Large intestine (tissue), 3 donors: ENCODE data around the gene CDC5L. TPM values are rescaled to one million over a fixed set of nuclear protein-coding genes. Genes with fewer than 3 reads are reported as not detected.

Experiments used
- DNase-seq, 2 donors: peaks; one replicate each; pipeline versions ENCODE4 v3.0.0 to v3.0.0-alpha.2; 2013
- H3K27ac ChIP-seq: one replicate; pipeline ENCODE4 v1.5.1; 2013; ENCODE audit warnings: low read length
- H3K27me3 ChIP-seq: 2 replicates; pipeline ENCODE4 v1.6.1; 2013; ENCODE audit warnings: low read length; ENCODE audit not compliant: control insufficient read depth, insufficient read depth
- H3K36me3 ChIP-seq: 2 replicates; pipeline ENCODE4 v1.6.1; 2013; ENCODE audit warnings: low read length; ENCODE audit not compliant: control insufficient read depth, insufficient read depth
- H3K4me1 ChIP-seq: one replicate; pipeline ENCODE4 v1.6.1; 2013; ENCODE audit warnings: low read length; ENCODE audit not compliant: control insufficient read depth, insufficient read depth
- H3K4me3 ChIP-seq: one replicate; pipeline ENCODE4 v1.5.1; 2013; ENCODE audit warnings: low read length
- H3K9me3 ChIP-seq: one replicate; pipeline ENCODE4 v1.6.1; 2013; ENCODE audit warnings: mild to moderate bottlenecking, low read depth, low read length, moderate library complexity; ENCODE audit not compliant: control insufficient read depth
- WGBS: methylation state at CpG from one replicate; pipeline ENCODE4 v1.1.5; 2013; ENCODE audit warnings: low lambda C conversion rate; ENCODE audit not compliant: insufficient coverage; 5-methylcytosine and 5-hydroxymethylcytosine counted together
- polyA plus RNA-seq: library from polyadenylated mRNA; unstranded; fragments of 120-200 nt; gene quantifications from one replicate; pipeline ENCODE4 v1.2.1, GENCODE V29; 2013

The CDC5L gene
- polyA plus RNA-seq, 1 donor, result 21.2 TPM

DNA sequence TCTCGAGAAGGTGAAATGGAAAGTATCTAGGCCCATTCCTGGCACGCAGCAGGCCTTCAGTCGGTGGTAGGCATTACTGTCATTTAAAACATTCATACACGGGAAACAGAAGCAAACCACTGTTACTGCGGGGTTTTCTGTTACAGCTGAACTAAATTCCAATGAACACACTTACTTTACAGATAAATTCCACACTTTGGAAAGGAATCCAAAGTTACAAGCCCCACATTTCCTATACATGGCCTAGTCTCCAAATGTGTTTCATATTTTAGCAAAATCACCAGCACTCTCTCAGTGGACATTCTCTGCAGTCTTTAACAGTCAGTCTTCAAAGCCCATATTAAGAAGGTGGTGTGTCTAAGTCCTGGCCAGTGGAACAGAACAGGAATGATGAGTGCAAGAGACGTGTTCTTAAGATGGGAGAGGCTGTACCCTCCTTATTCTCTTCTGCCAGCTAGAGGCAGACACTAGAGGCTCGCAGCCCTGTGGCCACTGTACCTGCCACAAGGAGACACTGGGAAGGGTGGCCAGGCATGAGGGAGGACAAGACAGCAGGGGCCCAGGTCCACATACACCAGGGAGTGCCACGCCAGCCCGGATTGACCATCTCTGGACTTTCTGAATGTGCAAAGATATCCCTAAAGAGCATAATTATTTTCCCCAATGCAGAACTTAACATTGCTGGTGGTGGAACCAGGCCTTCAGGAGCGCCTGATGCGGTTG is 76.4 kb downstream of the CDC5L start:
- Histone ChIP-seq H3K27me3 (no peaks in the 10 kb centered on the region), H3K27ac (no peak overlapping the region), H3K36me3 (no peaks in the 10 kb centered on the region), H3K9me3 (no peaks in the 10 kb centered on the region), H3K4me1 (no peaks in the 10 kb centered on the region), H3K4me3 (no peak overlapping the region)
- 100% methylated on average over 2 of the region's 11 CpGs for WGBS
- DNase-seq, result no peak

DNA sequence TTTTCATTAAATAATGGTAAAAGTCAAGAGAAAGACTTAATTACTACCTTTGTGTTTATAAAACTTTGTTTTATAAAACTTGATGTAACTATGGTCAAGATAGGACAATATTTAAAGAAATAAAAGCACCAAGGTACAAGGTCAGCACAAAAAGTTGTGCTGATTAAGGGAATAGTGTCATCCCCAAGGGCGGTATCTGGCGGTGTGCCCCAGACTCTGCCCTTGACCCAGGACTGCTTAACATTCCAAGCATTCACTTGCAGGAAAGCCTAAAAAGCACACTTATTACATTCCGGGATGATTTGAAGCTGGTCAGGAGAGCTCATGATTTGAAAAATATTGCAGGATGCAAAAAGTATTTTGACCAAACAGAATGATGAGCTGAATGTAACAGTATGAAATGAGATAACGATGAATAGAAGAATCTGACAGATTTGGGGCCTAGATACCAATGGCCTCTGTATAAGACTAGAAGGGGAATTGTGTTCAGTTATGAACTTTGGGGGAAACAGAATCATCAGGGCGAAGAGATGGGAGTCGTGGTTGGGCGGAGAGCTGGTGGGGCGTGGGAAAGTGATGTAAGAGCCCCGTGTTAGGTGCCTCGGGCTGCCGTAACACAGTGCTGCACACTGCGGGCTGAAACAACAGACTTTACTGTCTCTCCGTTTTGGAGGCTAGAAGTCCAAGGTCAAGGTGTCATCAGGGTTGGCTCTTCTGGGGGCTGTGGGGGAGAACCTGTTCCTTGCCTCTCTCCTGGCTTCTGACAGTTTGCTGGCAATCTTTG is 77.2 kb downstream of the CDC5L start:
- no peak for DNase-seq
- Histone ChIP-seq H3K27me3 (no peaks in the 10 kb centered on the region), H3K9me3 (no peaks in the 10 kb centered on the region), H3K4me1 (no peaks in the 10 kb centered on the region), H3K36me3 (no peaks in the 10 kb centered on the region), H3K4me3 (no peak overlapping the region), H3K27ac (no peak overlapping the region)
- WGBS, result 100% methylated on average over 1 of the region's 13 CpGs

DNA sequence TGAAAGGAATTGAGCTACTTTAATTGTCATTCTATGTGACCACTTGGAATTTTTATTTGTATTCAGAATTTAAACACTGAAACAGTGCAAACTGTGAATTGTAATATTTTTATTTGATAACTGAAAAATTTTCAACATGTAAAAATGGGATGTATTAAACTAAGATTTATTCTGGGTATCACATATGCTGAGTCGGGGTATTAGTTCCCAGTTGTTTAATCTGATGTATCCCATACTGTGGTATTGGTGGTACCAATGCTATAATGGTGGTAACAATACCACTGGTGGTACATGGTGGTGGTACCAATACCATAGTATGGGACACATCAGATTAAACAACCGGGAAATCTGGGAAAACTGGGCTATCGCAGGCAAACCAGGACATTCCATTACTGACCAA is 79.4 kb downstream of the CDC5L start:
- Histone ChIP-seq H3K36me3 (no peaks in the 10 kb centered on the region), H3K4me1 (no peaks in the 10 kb centered on the region), H3K9me3 (no peaks in the 10 kb centered on the region), H3K4me3 (no peak overlapping the region), H3K27ac (no peak overlapping the region), H3K27me3 (no peaks in the 10 kb centered on the region)
- no peak for DNase-seq
- no CpG with 5 or more reads among the region's 3 CpGs for WGBS

DNA sequence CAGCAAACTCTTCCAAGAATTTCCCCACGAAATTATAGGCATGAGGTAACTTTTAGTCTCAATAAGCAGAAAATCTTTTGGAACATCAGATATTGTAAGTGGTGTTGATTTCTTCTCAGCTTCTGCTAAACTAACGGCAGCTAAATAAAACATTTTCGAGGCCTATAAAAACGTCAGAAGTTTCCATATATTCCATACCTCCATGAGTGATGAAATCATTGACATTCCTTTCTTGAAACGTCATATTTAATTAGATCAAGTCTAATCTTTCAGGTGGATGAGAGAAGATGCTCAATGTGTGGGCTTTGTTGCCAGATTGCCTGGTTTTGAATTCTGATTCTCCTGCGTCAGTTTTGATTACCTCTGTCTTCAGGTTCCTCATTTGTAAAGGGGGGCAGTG is 81.3 kb downstream of the CDC5L start:
- Histone ChIP-seq H3K27me3 (no peaks in the 10 kb centered on the region), H3K27ac (no peak overlapping the region), H3K4me1 (no peaks in the 10 kb centered on the region), H3K4me3 (no peak overlapping the region), H3K36me3 (no peaks in the 10 kb centered on the region), H3K9me3 (no peaks in the 10 kb centered on the region)
- 90% methylated on average over 5 of the region's 6 CpGs for WGBS
- DNase-seq, result no peak

DNA sequence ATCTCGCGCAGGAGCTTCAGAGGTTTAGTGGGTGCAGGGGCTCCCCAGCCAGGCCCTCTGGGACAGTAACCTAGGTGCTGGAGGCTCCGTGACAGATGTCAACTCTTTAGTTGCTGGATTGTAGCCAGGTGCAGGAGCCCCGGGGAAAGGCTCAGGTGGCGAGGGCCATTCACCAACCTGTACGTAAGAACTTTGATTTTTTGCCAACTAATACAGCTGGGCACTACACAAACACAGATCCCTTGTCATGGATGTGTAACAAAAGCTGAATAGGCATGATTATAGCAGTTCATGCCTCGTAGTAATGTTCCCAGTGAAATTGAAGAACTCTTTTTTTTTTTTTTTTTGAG is 82.6 kb downstream of the CDC5L start:
- H3K4me1 ChIP-seq, result peaks cover 4% of the 10 kb centered on the region
- WGBS, result no CpG with 5 or more reads among the region's 7 CpGs
- H3K36me3 ChIP-seq, result no peaks in the 10 kb centered on the region
- H3K27ac ChIP-seq, result no peak overlapping the region
- H3K4me3 ChIP-seq, result no peak overlapping the region
- DNase-seq, result no peak
- H3K27me3 ChIP-seq, result no peaks in the 10 kb centered on the region
- no peaks in the 10 kb centered on the region for H3K9me3 ChIP-seq

DNA sequence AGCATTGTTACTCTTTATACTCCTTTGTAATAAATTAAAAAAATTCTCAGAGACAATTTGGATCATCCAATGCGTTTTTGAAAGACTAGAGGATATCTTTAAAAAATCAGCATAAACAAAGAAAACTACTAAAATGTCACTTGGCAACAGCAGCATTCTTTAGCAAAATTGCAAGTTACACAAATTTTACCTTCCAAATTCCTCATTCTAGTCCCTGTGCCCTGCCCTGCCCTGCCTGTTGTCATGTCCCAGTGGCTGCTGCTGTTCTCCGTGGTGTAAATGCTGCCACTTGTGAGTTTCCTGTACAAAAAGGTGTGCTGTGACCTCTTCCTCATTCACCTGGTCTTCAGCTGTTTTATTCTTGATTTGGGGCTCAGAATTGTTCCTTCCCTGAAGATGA is 83.2 kb downstream of the CDC5L start:
- Histone ChIP-seq H3K36me3 (no peaks in the 10 kb centered on the region), H3K4me3 (no peak overlapping the region), H3K9me3 (no peaks in the 10 kb centered on the region), H3K27me3 (no peaks in the 10 kb centered on the region), H3K27ac (no peak overlapping the region), H3K4me1 (peaks cover 8% of the 10 kb centered on the region)
- no peak for DNase-seq
- WGBS, result 89% methylated on average over 1 of the region's 2 CpGs

DNA sequence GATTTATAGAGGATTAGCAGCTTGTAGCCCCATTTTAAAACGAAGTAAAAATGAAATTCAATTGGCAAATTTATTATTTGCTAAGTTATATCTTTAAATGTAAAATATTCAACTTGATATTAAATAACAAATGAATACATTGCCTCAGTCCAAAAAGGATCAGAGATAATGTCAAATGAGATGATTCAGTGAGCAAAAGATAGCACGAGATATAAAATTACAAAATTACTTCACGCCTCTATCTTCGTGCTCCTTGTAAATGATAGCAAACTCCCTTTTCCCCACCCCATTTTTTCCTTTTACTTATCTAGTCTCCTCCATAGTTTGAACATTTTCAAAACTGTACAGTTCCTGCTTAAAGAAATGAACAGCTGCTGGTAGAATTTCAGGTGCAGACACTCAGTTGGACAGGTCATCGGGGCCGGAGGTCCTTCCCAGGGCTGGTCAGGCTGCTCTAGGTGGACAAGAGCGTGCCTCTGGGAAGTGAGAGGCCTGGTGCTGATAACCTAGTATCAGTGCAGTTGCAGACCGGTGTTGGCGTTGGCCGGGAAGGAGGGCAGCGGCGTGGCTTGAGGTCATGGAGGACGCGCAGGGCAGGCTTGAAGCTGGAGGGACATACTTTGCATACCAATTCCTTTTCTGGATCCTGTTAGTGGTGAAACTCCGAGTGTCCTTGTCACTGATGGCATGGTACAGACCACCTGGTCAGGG is 83.9 kb downstream of the CDC5L start:
- Histone ChIP-seq H3K4me3 (no peak overlapping the region), H3K27me3 (no peaks in the 10 kb centered on the region), H3K36me3 (no peaks in the 10 kb centered on the region), H3K4me1 (peaks cover 14% of the 10 kb centered on the region), H3K27ac (no peak overlapping the region), H3K9me3 (no peaks in the 10 kb centered on the region)
- 73% methylated on average over 4 of the region's 15 CpGs for WGBS
- DNase-seq, result no peak

DNA sequence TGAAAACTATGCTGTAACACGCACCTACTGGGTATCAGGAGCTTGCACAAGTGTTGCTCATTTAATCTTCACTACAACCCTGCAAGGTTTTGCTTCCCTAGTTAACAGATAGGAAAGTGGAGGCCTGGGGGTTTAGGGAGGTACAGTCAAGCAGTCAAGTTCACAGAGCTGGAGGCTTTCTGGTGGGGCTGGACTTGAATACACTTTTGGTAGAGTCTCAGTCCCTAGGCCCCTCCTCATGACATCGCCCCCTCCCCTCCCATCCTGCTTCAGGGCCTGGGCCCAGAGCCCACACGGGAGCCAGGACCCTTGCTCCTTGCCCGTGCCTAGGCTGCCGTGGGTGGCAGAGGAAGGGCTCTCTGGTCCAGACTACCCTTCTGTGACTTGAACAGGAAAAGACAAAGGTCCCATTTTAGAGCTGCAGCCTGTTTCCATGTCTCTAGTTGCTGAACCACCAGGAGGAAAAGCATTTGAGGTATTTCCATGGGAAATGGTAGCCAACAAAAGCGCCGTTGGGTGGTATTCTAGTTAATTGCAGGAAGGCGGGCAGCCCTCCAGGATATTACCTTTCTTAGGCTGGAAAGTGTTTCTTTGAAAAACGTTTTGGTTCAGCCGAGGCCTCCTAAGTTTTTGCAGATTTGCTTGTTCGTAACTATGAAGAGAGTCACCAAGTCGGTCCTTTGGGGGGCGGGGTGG is 84.9 kb downstream of the CDC5L start:
- Histone ChIP-seq H3K27me3 (no peaks in the 10 kb centered on the region), H3K9me3 (no peaks in the 10 kb centered on the region), H3K27ac (no peak overlapping the region), H3K4me3 (no peak overlapping the region), H3K4me1 (peaks cover 14% of the 10 kb centered on the region), H3K36me3 (no peaks in the 10 kb centered on the region)
- no CpG with 5 or more reads among the region's 13 CpGs for WGBS
- no peak for DNase-seq

DNA sequence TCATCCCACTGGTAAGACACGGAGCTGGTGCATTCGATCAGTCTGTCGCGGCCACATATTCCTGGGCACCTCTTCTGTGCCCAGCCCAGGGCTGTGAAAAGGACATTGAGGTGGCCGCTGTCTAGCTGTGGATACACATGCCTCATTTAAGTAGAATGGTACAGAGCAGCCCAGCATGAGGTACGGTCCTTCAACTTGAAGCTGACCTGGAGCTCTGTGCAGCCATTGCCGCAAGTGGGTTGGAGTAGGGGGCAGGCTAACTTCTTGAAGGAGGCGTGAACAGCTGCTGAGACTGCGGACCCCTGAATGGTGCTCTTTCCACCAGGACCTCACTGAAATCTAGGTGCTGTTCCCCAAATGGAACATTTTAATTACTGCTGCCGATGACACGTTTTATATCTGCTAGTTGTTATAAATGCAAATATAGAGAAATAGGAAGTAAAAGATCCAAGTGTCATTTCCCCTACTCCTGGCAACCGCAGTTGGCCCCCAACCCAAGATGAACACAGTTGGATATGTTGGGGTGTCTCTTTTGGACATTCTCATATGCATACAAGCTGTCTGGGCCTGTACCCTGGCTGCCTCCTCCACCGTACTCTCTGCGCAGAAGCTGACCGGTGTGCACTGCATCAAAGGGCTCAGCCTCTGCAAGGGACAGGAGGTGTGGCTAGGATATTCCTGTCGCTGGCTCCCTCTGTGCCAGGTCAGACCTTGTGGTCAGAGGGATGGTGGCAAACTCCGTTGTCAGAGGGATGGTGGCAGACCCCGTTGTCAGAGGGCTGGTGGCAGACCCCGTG is 86.1 kb downstream of the CDC5L start:
- DNase-seq, result no peak
- H3K36me3 ChIP-seq, result no peaks in the 10 kb centered on the region
- H3K27ac ChIP-seq, result no peak overlapping the region
- H3K27me3 ChIP-seq, result no peaks in the 10 kb centered on the region
- no CpG with 5 or more reads among the region's 19 CpGs for WGBS
- H3K4me3 ChIP-seq, result no peak overlapping the region
- H3K9me3 ChIP-seq, result no peaks in the 10 kb centered on the region
- peaks cover 14% of the 10 kb centered on the region for H3K4me1 ChIP-seq
